HG02970 (cell line): ENCODE results near the gene PARP15.
A peak's percentile ranks its signal among the peaks of the same experiment; 100 is the strongest.
"Not testable (repeated sequence)": the region's sequence is repeated elsewhere in the genome, so short reads cannot be mapped to it uniquely, and the experiment has no call there.

ENCODE experiments used
- ATAC-seq: cut with Tn5 transposase; IDR thresholded peaks from one replicate; pipeline ENCODE4 v1.9.1; 2021; ENCODE audit warnings: mild to moderate bottlenecking, moderate library complexity, moderate number of reproducible peaks; ENCODE audit not compliant: unreplicated experiment, low FRiP score

The PARP15 gene

GRCh38 chr3:122661633-122662032, 84.2 kb downstream of the PARP15 start:
- ATAC-seq = no peak

DNA sequence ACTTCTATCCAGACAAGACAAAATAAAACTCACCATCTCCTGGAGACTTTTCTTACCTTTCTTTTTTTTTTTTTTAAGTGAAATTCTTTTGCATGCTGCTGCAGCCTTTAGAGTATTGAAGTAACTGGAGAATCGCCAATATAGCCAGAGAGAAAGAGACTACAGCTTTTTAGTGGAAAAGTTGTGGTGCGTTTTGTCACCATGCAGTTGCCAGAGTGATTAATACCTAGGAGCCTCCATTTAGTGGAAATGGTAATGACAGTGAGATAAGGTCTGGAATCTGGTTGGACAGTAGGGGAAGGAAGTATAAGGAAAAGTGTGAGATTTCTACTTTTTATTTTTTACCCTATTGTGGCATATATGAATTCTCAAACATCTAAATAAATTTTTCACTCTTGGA, 85.1 kb downstream of the PARP15 start:
- ATAC-seq = no peak

DNA sequence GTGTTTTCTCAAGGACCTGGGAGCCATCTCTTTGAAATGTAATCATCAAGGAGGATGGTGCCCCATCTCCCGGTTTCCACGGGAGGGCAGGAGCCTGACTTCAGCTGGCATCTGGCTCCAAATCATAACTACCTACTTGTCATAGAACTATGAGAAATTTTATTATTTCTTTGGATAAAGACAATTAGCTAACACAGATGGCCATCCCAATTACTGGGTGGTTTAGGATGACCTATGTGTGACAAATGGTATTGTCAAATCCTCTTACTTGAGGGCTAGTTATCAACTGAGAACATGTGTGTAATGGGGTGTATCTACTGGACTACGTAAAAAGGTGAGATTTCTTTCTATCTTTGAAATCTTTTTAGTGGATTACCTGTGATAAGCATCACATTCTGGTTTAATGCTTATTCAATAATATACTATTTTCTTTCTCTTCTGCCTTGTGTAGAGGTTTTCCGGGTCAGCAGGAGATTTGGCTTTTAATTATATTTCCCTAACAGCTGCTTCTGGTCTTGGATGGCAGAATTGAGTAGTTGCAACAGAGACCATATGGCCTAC, 87.9 kb downstream of the PARP15 start:
- ATAC-seq = no peak

GRCh38 chr3:122665881-122666280, 88.4 kb downstream of the PARP15 start:
- no peak for ATAC-seq

GRCh38 chr3:122668930-122669730, 91.7 kb downstream of the PARP15 start:
- ATAC-seq = no peak

DNA sequence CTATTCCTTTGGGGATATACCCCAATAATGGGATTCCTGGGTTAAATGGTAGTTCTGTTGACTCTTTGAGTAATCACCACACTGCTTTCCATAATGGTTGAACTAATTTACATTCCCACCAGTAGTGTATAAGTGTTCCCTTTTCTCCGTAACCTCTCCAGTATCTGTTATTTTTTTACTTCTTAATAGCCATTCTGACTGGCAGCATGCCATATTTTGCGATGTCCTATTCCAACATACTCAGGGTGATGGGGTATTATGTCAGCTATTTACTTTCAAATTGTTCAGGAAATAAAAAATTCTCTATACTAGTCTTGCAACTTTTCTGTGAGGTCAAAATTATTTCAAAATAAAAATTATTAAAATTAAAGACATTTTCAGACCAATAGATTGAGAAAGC, 94.1 kb downstream of the PARP15 start:
- no peak for ATAC-seq

GRCh38 chr3:122674339-122674738, 96.9 kb downstream of the PARP15 start:
- no peak for ATAC-seq

- no peak for ATAC-seq
Observed at GRCh38 chr3:122676759-122677158, 99.3 kb downstream of the PARP15 start.

DNA sequence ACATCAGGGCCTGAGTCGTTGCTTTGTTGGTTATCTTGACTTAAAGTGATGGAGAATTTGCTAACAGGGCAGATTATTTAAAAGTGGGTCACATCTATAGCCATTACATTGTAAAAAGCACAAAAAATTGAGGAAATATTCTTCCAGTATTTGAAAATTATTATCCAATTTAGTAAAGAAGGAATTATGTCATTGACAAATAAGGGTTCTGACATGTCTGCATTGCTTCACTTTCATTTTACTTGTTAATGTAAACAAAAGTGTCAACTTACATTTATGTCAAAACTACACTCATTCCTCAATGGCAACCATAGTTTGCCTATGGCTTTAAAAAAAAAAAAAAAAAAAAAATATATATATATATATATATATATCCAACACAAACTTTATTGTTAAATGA, 99.8 kb downstream of the PARP15 start:
- no peak for ATAC-seq

DNA sequence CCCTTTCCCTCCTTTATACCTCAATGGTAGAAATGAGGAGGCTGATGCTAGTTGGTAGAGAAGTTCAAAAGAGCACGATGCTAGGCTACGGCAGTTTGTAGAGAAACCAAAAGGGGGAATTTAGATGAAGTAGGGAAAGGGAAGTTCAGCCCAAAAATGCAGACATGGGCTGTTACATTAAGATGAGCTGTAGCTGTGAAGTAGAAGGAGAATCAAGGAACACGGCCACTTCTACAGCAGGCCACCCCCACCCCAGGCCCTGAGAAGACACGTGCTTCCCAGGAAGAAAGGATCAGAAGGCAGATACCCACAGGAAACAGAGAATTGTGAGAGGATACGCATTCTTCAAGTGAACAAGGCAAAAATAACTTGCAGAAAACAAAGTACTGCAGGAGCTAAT, 101.1 kb downstream of the PARP15 start:
- ATAC-seq = no peak

GRCh38 chr3:122679085-122679881, 101.8 kb downstream of the PARP15 start:
- no peak for ATAC-seq

DNA sequence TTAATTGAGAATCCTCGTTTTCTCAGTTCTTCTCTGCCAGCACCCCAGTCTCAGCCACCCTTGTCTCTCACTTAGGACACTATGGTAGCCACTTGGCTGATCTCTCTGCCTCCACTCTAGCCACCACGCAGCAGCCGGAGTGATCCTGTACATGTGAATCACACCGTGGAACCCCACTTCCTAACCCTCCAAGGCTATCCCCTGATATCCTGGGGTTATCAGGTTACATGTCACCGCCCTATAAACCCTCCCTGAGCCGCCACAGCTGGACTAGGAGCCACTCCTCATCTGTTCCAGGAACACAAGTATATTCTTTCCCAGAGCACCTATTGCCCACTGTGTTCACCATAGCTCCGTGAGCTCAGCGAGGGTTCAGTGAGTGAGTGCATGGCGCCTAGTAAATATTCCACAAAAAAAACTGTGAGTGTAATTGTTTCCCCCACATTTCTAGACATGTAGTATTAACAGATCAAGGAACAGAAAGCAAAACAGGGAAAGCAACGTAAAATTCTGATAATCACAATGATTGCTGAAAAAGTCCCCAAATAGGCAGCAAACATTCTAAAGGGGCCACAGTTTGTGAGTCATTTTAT, 102.5 kb downstream of the PARP15 start:
- no peak for ATAC-seq

DNA sequence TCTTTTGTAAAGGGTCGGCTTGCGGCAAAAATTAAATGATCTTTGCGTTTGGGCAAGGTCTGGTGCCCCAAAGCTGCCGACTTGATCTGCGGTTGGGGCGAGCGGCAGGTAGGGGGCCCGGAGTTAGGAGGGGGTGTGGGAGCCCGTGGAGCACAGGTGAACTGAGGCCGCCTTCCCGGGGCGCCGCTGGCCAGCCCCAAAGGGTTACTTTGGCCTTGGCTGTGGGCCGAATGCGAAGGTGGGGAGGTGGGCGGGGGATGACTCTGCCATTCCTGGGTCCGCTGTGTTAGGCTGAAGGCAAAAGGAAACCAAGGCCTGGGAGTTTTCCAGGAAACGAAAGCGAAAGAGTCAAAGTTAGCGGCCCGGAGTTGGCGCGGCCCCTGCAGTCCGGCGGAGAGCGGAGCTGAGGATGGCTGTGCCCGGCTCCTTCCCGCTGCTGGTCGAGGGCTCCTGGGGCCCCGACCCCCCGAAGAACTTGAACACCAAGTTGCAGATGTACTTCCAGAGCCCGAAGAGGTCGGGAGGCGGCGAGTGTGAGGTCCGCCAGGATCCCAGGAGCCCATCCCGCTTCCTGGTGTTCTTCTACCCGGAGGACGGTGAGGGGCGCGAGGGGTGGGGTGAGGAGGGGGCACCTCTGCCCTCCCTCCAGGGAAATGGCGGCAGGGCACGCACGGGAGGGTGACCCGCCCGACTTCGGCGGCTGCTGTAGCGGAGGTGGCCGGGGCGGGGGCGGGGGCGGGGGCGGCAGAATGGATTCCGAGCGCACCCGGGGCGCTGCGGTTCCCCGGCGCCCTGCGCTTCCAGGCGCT, 103.2 kb downstream of the PARP15 start, which contains the start of gene PARP14:
PARP14 (plus strand) TSS at position 365 of the 809 bp plus-strand sequence; CDS start at position 410, 45 bp downstream.
- peak; percentile 47 for ATAC-seq

- no peak for ATAC-seq
Observed at GRCh38 chr3:122681284-122681973, 104.0 kb downstream of the PARP15 start.

DNA sequence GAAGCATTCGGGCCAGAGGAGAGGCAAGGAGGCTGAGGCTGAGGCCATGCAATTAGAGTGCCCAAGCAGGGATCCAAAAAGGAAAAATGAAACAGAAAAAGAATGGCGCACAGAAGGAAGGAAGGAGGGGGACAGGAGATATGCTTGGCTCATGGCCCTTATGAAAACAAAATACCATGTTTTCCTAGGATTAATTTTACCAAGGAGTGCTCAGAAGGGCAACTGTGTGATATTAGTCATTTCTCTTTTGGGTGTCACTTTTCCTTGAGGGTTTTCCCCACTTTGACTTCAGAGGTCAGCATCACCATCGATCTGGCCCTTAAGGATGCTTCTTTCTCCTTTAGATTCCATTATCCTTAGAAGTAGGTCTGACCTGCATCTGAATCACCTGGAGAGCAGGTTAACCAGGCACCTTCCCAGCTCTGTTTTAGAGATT, 104.5 kb downstream of the PARP15 start:
- no peak for ATAC-seq

DNA sequence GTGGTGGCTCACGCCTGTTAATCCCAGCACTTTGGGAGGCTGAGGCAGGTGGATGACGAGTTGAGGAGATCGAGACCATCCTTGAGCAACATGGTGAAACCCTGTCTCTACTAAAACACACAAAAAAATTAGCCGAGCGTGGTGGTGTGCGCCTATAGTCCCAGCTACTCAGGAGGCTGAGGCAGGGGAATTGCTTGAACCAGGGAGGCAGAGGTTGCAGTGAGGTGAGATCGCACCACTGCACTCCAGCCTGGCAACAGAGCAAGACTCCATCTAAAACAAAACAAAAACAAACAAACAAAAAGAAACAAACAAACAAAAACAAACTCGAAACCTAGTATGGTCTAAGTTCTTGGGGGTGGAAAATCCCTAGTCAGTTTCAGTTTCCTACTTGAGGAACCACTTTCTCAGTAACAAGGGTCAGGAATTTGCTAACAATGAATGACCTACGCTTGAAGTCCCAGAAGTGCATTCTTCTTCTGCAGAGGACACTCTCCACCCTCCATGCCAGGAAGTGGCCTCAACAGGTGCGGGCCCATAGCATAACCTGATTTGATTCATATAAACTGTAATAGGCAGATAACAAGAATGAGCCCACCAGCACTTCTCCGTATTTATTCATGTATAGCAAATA, 105.4 kb downstream of the PARP15 start:
- ATAC-seq = not testable (repeated sequence)

DNA sequence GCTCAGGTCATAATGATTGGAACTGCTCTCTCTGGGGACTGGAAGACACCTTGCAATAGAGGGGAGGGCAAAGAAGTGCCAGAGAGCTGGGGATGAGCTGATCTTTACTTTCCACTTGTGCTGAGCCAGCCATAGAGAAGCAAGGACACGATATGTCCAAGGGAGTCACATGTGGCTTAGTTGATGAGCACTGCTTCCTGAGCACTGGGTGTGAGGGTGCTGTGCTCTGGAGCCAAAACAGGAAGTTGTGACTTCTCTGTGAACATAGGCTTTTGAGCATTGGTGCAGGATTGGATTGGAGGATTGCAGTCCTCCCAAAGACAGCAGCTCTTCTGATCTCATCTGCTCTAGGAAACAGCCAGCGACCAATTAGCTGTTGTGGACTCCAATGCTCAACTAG, 109.8 kb downstream of the PARP15 start:
- ATAC-seq = no peak
